Kidney tubule cell (primary cell): ENCODE data around the gene YBEY.
"Not testable (repeated sequence)": the region's sequence is repeated elsewhere in the genome, so short reads cannot be mapped to it uniquely, and the experiment has no call there.

Experiments used
- DNase-seq: peaks from one replicate; pipeline ENCODE4 v3.0.0-alpha.2; 2018; ENCODE audit warnings: low spot score

YBEY gene, protein sequence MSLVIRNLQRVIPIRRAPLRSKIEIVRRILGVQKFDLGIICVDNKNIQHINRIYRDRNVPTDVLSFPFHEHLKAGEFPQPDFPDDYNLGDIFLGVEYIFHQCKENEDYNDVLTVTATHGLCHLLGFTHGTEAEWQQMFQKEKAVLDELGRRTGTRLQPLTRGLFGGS

DNA sequence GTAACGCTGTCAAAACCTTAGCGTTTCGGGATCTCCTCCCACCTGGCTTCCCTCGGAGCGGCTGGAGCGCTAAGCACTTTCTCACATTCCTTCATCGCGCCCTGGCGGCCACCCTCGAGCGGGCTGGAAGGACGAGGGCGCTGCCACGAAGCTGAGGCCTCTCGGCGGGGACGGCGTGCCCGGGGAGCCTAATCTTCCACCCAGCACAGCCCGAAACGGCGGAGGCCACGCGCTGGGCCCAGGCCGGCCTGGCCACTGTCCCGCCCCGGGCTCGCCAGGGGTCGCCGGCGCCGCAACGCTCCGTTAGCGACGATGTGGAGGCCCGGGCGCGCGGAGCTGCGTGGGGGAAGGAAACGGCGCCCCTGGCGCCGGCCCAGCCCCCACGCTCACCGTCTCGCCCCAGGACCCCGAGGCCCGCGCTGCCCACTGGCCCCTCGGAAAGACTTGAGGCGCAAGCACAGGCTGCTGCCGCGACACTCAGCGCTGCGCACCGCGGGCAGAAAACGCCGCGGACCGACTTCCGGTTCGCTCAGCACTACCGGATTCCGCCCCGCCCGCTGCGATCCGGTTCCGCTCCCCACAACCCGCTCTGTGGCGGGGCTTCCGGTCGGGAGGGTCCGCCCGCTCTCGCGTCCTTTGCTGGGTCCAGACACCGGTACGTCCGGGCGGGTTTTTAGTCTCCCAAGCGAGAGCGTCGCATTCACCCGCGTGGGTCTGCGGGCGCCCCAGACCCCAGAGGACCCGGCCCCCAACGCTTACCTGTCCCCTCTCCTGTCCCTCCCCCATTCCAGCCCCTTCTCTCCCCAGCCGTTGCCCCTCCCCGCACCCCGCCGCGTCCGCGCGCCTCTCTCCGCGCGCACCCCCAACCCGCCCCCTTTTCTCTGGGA lies at the start of gene YBEY:
TSS of gene YBEY (plus strand) at position 582 of the 887 bp plus-strand sequence. CDS start 572 bp downstream, outside the sequence.
- peak; percentile 92 for DNase-seq

DNA sequence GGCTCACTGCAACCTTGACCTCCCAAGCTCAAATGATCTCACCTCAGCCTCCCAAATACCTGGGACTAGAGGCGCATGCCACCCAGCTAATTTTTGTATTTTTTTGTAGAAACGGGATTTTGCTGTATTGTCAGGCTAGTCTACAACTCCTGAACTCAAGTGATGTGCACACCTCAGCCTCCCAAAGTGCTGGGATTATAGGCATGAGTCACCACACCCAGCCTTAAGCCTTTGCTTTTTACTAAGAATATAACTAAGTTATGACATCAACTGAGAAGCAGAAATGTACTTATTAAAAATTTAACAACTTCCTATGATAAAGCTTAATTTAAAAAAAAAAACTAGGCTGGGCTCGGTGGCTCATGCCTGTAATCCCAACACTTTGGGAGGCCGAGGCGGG lies 48.7 kb upstream of the YBEY start:
- no peak for DNase-seq

GRCh38 chr21:46239817-46240325 lies 46.3 kb upstream of the YBEY start:
- DNase-seq = no peak

- DNase-seq = not testable (repeated sequence)
Measured at GRCh38 chr21:46241577-46241976, 44.6 kb upstream of the YBEY start.

- DNase-seq = no peak
Measured at GRCh38 chr21:46243325-46243724, 42.8 kb upstream of the YBEY start.

DNA sequence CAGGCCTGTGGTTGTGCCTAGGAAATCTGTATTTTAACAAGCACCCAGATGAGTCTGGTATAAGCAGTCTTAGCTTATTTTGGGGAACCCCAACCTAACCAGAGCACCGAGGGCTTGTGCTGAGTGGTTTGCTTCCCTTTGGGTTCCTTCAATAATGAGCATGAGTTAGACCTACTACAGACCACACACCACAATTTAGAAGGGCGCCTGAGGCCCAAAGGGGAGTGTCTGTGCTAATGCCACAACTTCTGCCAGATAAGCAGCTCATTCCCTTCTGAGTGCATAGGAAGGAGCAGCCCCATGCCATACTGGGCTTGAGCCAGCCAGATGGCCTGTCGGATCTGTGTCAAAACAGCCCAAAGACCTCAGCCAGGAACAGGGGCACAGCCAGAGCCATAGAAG lies 42.2 kb upstream of the YBEY start:
- DNase-seq = no peak

DNA sequence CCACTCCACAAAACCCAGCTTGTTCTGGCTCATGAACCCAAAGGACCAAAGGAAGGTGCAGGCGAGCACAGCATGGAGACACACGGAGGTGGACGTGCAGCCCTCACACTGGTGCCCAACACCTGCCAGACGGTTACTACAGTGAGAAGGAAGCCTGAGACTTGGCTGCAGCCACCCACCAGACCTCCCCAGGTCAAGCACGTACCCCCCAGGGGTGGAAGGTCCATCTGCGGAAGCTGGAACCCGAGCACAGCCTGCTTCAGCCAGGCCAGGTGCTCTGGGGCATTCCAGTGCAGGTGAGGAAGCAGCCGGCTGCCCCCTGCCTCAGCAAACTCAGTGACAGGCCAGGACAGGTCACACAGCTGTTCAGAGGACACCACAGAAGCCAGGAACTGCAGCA lies 41.5 kb upstream of the YBEY start:
- no peak for DNase-seq

DNA sequence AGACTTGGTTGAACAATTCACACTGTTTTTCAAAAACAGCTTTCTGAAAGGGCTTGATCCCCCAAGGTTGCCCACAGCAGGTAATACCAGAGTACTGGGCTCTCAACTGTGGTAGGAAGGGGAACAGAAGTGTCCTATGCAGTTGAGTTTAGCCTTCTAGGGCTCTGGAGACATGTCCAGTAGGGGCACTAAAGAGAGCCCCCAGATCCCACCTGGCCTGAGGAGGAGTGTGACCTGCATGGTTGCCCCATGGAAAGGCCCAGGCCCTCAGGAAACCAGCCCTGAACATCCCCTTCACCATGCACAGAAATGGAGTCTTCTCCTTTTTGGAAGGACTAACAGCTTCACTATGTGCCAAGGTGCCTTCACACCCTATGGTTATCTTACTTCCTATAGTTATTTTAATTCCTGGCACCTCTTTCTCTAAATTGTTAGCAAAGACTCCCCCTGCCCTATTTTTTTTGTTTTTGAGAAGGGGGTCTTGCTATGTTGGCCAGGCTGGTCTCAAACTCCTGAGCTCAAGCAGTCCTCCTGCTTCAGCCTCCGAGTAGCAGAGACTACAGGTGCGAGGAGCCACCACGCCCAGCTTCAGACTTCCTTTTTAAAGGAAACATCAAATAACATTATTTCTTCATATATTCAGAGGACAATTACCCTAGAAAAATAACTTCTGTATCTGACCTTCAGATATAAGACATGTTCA lies 40.8 kb upstream of the YBEY start:
- no peak for DNase-seq

- DNase-seq = no peak
Measured at GRCh38 chr21:46246345-46246744, 39.8 kb upstream of the YBEY start.

GRCh38 chr21:46247699-46248421 lies 38.3 kb upstream of the YBEY start:
- DNase-seq = no peak

GRCh38 chr21:46248422-46248782 lies 37.7 kb upstream of the YBEY start:
- DNase-seq = no peak

GRCh38 chr21:46248827-46249226 lies 37.3 kb upstream of the YBEY start:
- no peak for DNase-seq

GRCh38 chr21:46250146-46250725 lies 35.9 kb upstream of the YBEY start:
- no peak for DNase-seq

GRCh38 chr21:46252840-46253239 lies 33.3 kb upstream of the YBEY start:
- DNase-seq = no peak

GRCh38 chr21:46253610-46254124 lies 32.5 kb upstream of the YBEY start:
- no peak for DNase-seq

- no peak for DNase-seq
Measured at GRCh38 chr21:46254208-46254975, 31.8 kb upstream of the YBEY start.

DNA sequence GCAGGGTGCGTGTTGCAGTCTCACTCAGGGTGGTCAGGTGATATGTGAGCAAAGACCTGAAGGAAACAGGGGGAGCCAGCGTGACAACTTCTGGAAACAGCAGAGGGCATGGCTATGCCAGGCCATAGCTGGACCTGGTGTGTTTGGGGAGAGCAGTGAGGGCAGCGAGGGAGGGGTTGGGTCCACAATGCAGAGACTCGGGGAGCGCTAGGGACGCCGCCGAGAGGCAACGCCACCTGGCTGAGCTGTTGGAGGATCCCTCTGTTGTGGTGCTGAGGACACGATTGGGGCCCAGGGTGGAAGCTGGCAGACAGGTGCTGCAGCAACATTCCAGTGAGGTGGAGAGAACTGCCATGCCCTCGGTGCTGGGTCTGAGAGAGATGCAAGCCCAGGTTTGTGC lies 31.0 kb upstream of the YBEY start:
- DNase-seq = no peak

GRCh38 chr21:46255758-46256337 lies 30.3 kb upstream of the YBEY start:
- DNase-seq = no peak

DNA sequence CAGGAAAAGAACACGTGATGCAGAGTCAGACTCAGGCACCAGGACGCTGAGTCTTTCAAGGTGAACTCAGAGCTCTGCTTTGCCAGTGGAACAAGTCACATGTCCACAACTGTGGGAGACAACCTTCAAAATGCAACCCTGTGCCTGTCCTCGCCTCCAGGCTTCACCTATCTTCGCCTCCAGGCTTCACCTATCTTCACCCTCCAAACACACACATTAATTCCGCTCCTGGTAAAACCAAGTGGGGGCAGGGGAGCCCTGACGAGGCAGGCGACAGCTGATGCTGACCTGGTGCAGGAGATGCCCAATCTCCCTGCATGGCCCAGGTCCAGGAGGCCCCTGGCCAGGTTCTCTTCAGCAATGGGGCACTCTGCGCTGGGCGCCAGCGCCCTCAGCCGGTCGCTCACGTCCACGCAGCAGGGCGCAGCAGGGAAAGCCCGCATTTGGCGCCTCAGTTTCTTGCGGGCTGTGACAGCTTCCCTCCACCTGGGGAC lies 29.6 kb upstream of the YBEY start:
- no peak for DNase-seq

DNA sequence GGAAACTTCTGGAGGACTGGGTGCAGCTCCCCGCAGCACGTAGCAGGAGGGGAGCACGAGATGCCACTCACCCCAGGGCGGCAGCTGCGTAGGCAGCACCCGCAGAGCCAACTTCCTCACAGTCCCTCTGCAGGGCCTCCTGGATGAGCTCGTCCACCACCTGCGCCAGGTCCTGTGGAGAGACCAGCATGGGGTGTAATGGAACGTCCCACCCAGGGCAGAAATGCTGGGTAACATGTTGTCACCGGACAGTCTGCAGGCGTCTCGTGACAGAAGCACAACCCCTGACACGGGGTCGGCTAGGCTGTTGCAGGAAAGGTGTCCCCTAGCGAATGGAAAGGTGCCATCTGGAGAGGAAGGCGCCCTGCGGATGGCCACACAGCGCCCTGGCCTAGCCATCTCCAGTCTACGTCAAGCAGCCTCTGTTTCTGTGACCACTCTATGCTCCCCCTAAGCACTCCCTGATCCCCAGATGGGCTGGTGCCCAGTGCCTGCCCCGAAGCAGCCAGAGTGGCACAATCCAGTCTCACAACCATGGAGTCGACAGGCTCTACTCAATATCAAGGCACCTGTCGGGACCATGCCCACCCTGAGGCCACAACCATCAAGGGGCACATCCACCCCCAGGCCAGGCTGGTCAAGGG lies 22.0 kb upstream of the YBEY start:
- DNase-seq = no peak
